GM10847 (cell line): Measurements from ENCODE around the gene CES5A.

Experiments used
- POLR2A ChIP-seq: IDR thresholded peaks from 2 replicates; pipeline ENCODE4 v1.6.1; 2011; ENCODE audit not compliant: insufficient read length; ENCODE audit errors: extremely low read depth

The CES5A gene

GRCh38 chr16:55810451-55810961 lies 64.7 kb downstream of the CES5A start:
- no peak for TF ChIP-seq POLR2A

- no peak for TF ChIP-seq POLR2A
Observed at GRCh38 chr16:55809851-55810250, 65.3 kb downstream of the CES5A start.

GRCh38 chr16:55809386-55809785 lies 65.8 kb downstream of the CES5A start:
- TF ChIP-seq POLR2A: no peak
